Prostate gland (tissue), 2 donors: ENCODE data around the gene RGMB.

Experiments used
- CTCF ChIP-seq, 4 experiments: fragments of 200-600 bp in 2 of 4; fragments of 450-650 bp in 2 of 4; sonication (generic) in 2 of 4; IDR thresholded peaks; 1 replicate in 3 of 4; 2 replicates in 1 of 4; pipeline ENCODE4 v1.5.1; 2016 to 2019; ENCODE audit warnings: antibody characterized with exemption in 4 of 4, mild to moderate bottlenecking in 2 of 4, moderate library complexity in 2 of 4
- POLR2AphosphoS5 ChIP-seq: sonication (generic); formaldehyde crosslinking; IDR thresholded peaks from one replicate; pipeline ENCODE4 v1.6.1; 2017; ENCODE audit warnings: antibody characterized with exemption

- no peak for TF ChIP-seq CTCF (IDR thresholded peaks at IDR 0.05)
- no peak for TF ChIP-seq POLR2AphosphoS5
These were observed 2.5 kb upstream of the RGMB start for GRCh38 chr5:98770911-98771322.
